IMR-90 (cell line): ENCODE data around the gene GNL3. TPM values are rescaled to one million over a fixed set of nuclear protein-coding genes. Genes with fewer than 3 reads are reported as not detected.

ENCODE experiments used
- ATAC-seq: fragments of 200-7000 bp; cut with Tn5 transposase; 2 replicates; pipeline ENCODE4 v1.9.1; 2020; ENCODE audit warnings: low read depth, mild to moderate bottlenecking, moderate library complexity
- BruUV-seq: library from RNA; stranded (reverse); fragments of 400-500 nt; replicated peaks from 2 replicates; lab custom pipeline; 2021; lab: Mats Ljungman, UMichigan
- CTCF ChIA-PET: fragments of 300-600 bp; formaldehyde crosslinking; extraction: SDS; loops from one replicate; lab custom pipeline; 2021; ENCODE audit warnings: antibody characterized with exemption; lab: Yijun Ruan, JAX
- POLR2A ChIA-PET: fragments of 300-600 bp; sonication (Branson Sonifier 250); formaldehyde crosslinking; loops from one replicate; lab custom pipeline; 2022; ENCODE audit warnings: antibody characterized with exemption; ENCODE audit not compliant: unreplicated experiment; lab: Charles Lee
- DNase-seq: peaks from one replicate; pipeline ENCODE4 v3.0.0; 2013
- H2AFZ ChIP-seq: replicated peaks from 2 replicates; pipeline ENCODE3; 2013; ENCODE audit warnings: low read length, mild to moderate bottlenecking; ENCODE audit not compliant: poor library complexity
- H2AK5ac ChIP-seq: 2 replicates; pipeline ENCODE4 v1.6.1; 2013; ENCODE audit warnings: low read depth, low read length, inconsistent platforms
- H2AK9ac ChIP-seq: replicated peaks from 2 replicates; pipeline ENCODE3; 2013; ENCODE audit warnings: mild to moderate bottlenecking, low read depth, low read length, moderate library complexity; ENCODE audit not compliant: poor library complexity
- H2BK120ac ChIP-seq: 2 replicates; pipeline ENCODE4 v1.6.1; 2013; ENCODE audit warnings: low read depth, low read length, inconsistent platforms
- H2BK15ac ChIP-seq: 3 replicates; pipeline ENCODE4 v1.6.1; 2013; ENCODE audit warnings: low read depth, low read length, inconsistent platforms
- H2BK20ac ChIP-seq: 2 replicates; pipeline ENCODE4 v1.6.1; 2013; ENCODE audit warnings: low read depth, mild to moderate bottlenecking, inconsistent platforms, low read length, moderate library complexity
- H2BK5ac ChIP-seq: 2 replicates; pipeline ENCODE4 v1.6.1; 2013; ENCODE audit warnings: mild to moderate bottlenecking, low read depth, low read length, inconsistent platforms; ENCODE audit not compliant: poor library complexity, severe bottlenecking
- H3K14ac ChIP-seq: replicated peaks from 2 replicates; pipeline ENCODE4 v1.6.1; 2013; ENCODE audit warnings: low read depth, low read length, inconsistent platforms
- H3K18ac ChIP-seq: 2 replicates; pipeline ENCODE4 v1.6.1; 2013; ENCODE audit warnings: low read depth, low read length, control low read depth
- H3K23ac ChIP-seq: 2 replicates; pipeline ENCODE4 v1.6.1; 2013; ENCODE audit warnings: low read depth, low read length, inconsistent platforms
- H3K27ac ChIP-seq: 2 replicates; pipeline ENCODE4 v1.5.1; 2013; ENCODE audit warnings: mild to moderate bottlenecking, control low read depth, low read length; ENCODE audit not compliant: insufficient read depth
- H3K27me3 ChIP-seq: 2 replicates; pipeline ENCODE4 v1.6.1; 2013; ENCODE audit warnings: low read length; ENCODE audit not compliant: control insufficient read depth, insufficient read depth
- H3K36me3 ChIP-seq: 2 replicates; pipeline ENCODE4 v1.6.1; 2013; ENCODE audit warnings: low read length, mixed read lengths; ENCODE audit not compliant: control insufficient read depth, insufficient read depth
- H3K4ac ChIP-seq: 2 replicates; pipeline ENCODE4 v1.6.1; 2013; ENCODE audit warnings: low read depth, low read length, inconsistent platforms
- H3K4me1 ChIP-seq: 2 replicates; pipeline ENCODE4 v1.6.1; 2013; ENCODE audit warnings: low read length, mixed read lengths; ENCODE audit not compliant: control insufficient read depth, insufficient read depth
- H3K4me2 ChIP-seq: 2 replicates; pipeline ENCODE4 v1.6.1; 2013; ENCODE audit warnings: low read depth, mild to moderate bottlenecking, control low read depth, low read length, moderate library complexity
- H3K4me3 ChIP-seq: 2 replicates; pipeline ENCODE4 v1.5.1; 2013; ENCODE audit warnings: low read depth, mild to moderate bottlenecking, control low read depth, low read length, moderate library complexity; ENCODE audit not compliant: insufficient read depth
- H3K56ac ChIP-seq: 2 replicates; pipeline ENCODE4 v1.6.1; 2013; ENCODE audit warnings: low read length, inconsistent platforms; ENCODE audit not compliant: insufficient read depth; ENCODE audit errors: extremely low read depth
- H3K79me1 ChIP-seq, 2 experiments: 2 replicates each; pipeline ENCODE4 v1.6.1; 2013; ENCODE audit warnings: low read length in 2 of 2, inconsistent platforms in 1 of 2, low read depth in 1 of 2
- H3K9ac ChIP-seq: 2 replicates; pipeline ENCODE4 v1.6.1; 2013; ENCODE audit warnings: low read depth, low read length, control low read depth
- H3K9me1 ChIP-seq: 2 replicates; pipeline ENCODE4 v1.6.1; 2013; ENCODE audit warnings: low read length, inconsistent platforms; ENCODE audit not compliant: insufficient read depth
- H3K9me3 ChIP-seq: 2 replicates; pipeline ENCODE4 v1.6.1; 2013; ENCODE audit warnings: low read length; ENCODE audit not compliant: control insufficient read depth, insufficient read depth
- H4K20me1 ChIP-seq: 2 replicates; pipeline ENCODE4 v1.6.1; 2013; ENCODE audit warnings: low read length, inconsistent platforms; ENCODE audit not compliant: insufficient read depth
- H4K5ac ChIP-seq: 2 replicates; pipeline ENCODE4 v1.6.1; 2013; ENCODE audit warnings: mild to moderate bottlenecking, low read depth, low read length, control low read depth
- H4K8ac ChIP-seq, 2 experiments: 2 replicates each; pipeline ENCODE4 v1.6.1; 2013; ENCODE audit warnings: low read depth in 2 of 2, low read length in 2 of 2, control low read depth in 1 of 2, inconsistent platforms in 1 of 2
- H4K91ac ChIP-seq: 2 replicates; pipeline ENCODE4 v1.6.1; 2013; ENCODE audit warnings: low read depth, low read length, inconsistent platforms; ENCODE audit not compliant: insufficient read depth
- CEBPB ChIP-seq: IDR thresholded peaks from 2 replicates; pipeline ENCODE4 v1.6.1; 2012; ENCODE audit warnings: low read depth, low read length, improper control_type of control experiment
- CHD1 ChIP-seq: IDR thresholded peaks from 2 replicates; pipeline ENCODE4 v1.6.1; 2012; ENCODE audit warnings: low read depth, low read length, improper control_type of control experiment
- MAFK ChIP-seq: IDR thresholded peaks from 2 replicates; pipeline ENCODE4 v1.6.1; 2012; ENCODE audit warnings: low read depth, low read length, improper control_type of control experiment
- MXI1 ChIP-seq: IDR thresholded peaks from 2 replicates; pipeline ENCODE4 v1.6.1; 2012; ENCODE audit warnings: low read depth, mild to moderate bottlenecking, low read length, moderate library complexity, borderline replicate concordance
- POLR2A ChIP-seq: IDR thresholded peaks from 2 replicates; pipeline ENCODE4 v1.6.1; 2012; ENCODE audit warnings: mild to moderate bottlenecking, low read depth, low read length
- RCOR1 ChIP-seq: IDR thresholded peaks from 2 replicates; pipeline ENCODE4 v1.6.1; 2012; ENCODE audit warnings: mild to moderate bottlenecking, low read length, improper control_type of control experiment; ENCODE audit not compliant: insufficient replicate concordance
- SMC3 ChIP-seq: fragments of 150-350 bp; IDR thresholded peaks from 2 replicates; pipeline ENCODE4 v1.6.1; 2016; ENCODE audit warnings: low read depth, mild to moderate bottlenecking, antibody characterized with exemption, low read length, moderate library complexity
- USF2 ChIP-seq: fragments of 150-350 bp; IDR thresholded peaks from 2 replicates; pipeline ENCODE4 v1.6.1; 2017; ENCODE audit warnings: mild to moderate bottlenecking, antibody characterized with exemption, low read length, low read depth
- WGBS, 2 experiments: methylation state at CpG; one replicate each; pipeline versions ENCODE4 v1.1.5 to v1.1.7; 2013; ENCODE audit warnings: missing lambda C conversion rate in 2 of 2; ENCODE audit not compliant: insufficient read length in 1 of 2; ENCODE audit errors: extremely low coverage in 2 of 2; 5-methylcytosine and 5-hydroxymethylcytosine counted together
- dilution Hi-C: fragments of 300-500 bp; cut with HindIII; formaldehyde crosslinking; loops from one replicate; pipeline ENCODE4 v1.14.3; 2018; ENCODE audit warnings: low sequenced_read_pairs; ENCODE audit not compliant: unreplicated experiment
- in situ Hi-C: fragments of 300-500 bp; cut with MboI; formaldehyde crosslinking; loops from 3 replicates; pipeline ENCODE4 v1.14.3; 2019; ENCODE audit warnings: low sequenced_read_pairs, inconsistent platforms, mixed read lengths
- intact Hi-C: fragments of 100-400 bp; cut with micrococcal nuclease; formaldehyde crosslinking; loops from 2 replicates; pipeline ENCODE4 v1.10.0; 2022
- polyA plus RNA-seq, 3 experiments: library from polyadenylated mRNA; depleted of rRNA; stranded (reverse); fragments of >200 nt; gene quantifications; 2 replicates each; pipeline ENCODE4 v1.2.3, GENCODE V29; 2012; ENCODE audit warnings: low replicate concordance in 1 of 3
- total RNA-seq: library from RNA; depleted of rRNA; stranded (reverse); fragments of >200 nt; gene quantifications from 2 replicates; pipeline ENCODE4 v1.2.3, GENCODE V29; 2012
- TF ChIP-seq, protein P1 (sequence below): conservative IDR thresholded peaks from 2 replicates; pipeline ENCODE4 v1.5.1; 2012; ENCODE audit warnings: mild to moderate bottlenecking, low read depth, low read length, improper control_type of control experiment

Gene GNL3
- total and polyA plus RNA-seq, 2 of the 4 experiments (the other 2 are of a cell fraction): 66.0 to 90.4 TPM

DNA sequence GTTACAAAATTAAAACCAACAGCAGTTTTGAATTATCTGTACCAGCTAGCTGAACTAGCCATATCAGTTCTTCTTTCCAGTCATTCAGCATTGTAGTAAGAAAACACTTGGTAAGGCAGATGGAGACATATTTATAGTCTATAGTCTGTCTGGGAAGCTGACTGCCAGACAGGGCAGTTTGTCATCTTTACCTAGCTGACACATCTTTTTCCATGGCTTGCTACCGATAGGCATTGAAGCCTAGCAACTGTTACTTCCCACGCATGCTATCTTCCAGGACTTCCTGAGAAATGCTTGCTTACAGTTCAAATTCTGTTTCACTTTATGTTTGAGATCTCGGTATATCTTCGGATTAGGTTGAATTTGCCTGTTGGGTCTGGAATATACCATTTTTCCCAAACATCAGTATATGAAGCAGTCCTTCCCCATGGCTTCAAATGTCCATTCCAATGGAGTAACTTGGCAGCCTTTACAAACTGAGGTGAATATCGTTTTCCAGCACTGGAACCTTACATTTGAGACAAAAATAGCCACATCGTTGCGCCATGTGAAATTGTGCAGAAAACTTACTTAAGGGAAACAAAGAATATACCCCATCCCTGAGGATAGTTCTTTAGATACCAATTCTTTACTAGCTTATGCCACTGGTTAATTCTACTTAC is 8.8 kb downstream of the GNL3 start:
- no peak overlapping the region for H3K4me3 ChIP-seq
- H2BK20ac ChIP-seq: no peak overlapping the region
- H2AFZ ChIP-seq: no peak overlapping the region
- H3K56ac ChIP-seq: no peak overlapping the region
- intact Hi-C loops (no loop called here), in situ Hi-C loops (no loop called here), dilution Hi-C loops (no loop called here)
- H4K5ac ChIP-seq: no peak overlapping the region
- no peak overlapping the region for H2AK9ac ChIP-seq
- TF ChIP-seq MAFK: no peak
- no peak for TF ChIP-seq USF2
- TF ChIP-seq MXI1: no peak
- TF ChIP-seq SMC3: no peak
- no peak for TF ChIP-seq CHD1
- TF ChIP-seq, protein P1, sequence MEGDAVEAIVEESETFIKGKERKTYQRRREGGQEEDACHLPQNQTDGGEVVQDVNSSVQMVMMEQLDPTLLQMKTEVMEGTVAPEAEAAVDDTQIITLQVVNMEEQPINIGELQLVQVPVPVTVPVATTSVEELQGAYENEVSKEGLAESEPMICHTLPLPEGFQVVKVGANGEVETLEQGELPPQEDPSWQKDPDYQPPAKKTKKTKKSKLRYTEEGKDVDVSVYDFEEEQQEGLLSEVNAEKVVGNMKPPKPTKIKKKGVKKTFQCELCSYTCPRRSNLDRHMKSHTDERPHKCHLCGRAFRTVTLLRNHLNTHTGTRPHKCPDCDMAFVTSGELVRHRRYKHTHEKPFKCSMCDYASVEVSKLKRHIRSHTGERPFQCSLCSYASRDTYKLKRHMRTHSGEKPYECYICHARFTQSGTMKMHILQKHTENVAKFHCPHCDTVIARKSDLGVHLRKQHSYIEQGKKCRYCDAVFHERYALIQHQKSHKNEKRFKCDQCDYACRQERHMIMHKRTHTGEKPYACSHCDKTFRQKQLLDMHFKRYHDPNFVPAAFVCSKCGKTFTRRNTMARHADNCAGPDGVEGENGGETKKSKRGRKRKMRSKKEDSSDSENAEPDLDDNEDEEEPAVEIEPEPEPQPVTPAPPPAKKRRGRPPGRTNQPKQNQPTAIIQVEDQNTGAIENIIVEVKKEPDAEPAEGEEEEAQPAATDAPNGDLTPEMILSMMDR: no peak
- no peak for TF ChIP-seq CEBPB
- TF ChIP-seq POLR2A: no peak
- TF ChIP-seq RCOR1: no peak
- H2BK120ac ChIP-seq: no peak overlapping the region
- H3K23ac ChIP-seq: no peak overlapping the region
- POLR2A ChIA-PET: no interaction called here
- no peaks in the 10 kb centered on the region for H3K27me3 ChIP-seq
- 83% methylated on average over 1 of the region's 7 CpGs; no CpG with 5 or more reads in 1 of the 2 experiments for WGBS, 2 experiments
- H3K14ac ChIP-seq: no peak overlapping the region
- CTCF ChIA-PET: no interaction called here
- no peak overlapping the region for H2BK15ac ChIP-seq
- no peak for ATAC-seq
- H3K4me1 ChIP-seq: no peaks in the 10 kb centered on the region; the same call in 1 of the 2 replicates
- no peak overlapping the region for H3K9ac ChIP-seq
- no peak overlapping the region for H2BK5ac ChIP-seq
- no peak for DNase-seq
- no peak overlapping the region for H3K4me2 ChIP-seq
- H3K9me3 ChIP-seq: no peaks in the 10 kb centered on the region
- H4K8ac ChIP-seq: no peak overlapping the region
- H3K27ac ChIP-seq: no peak overlapping the region
- H3K4ac ChIP-seq: no peak overlapping the region
- H3K18ac ChIP-seq: no peak overlapping the region
- H3K36me3 ChIP-seq: peaks cover 65% of the 10 kb centered on the region
- H3K9me1 ChIP-seq: peaks cover 3% of the 10 kb centered on the region; the same call in 1 of the 2 replicates
- H4K20me1 ChIP-seq: peaks cover 18% of the 10 kb centered on the region
- peaks cover 32 to 50% of the 10 kb centered on the region in 2 experiments for H3K79me1 ChIP-seq
- H2AK5ac ChIP-seq: no peak overlapping the region
- BruUV-seq: TSS peak; percentile 92
- H4K91ac ChIP-seq: no peak overlapping the region
